Motor neuron (in vitro differentiated cells): Measurements from ENCODE around the gene PAGR1. TPM values are rescaled to one million over a fixed set of nuclear protein-coding genes. Genes with fewer than 3 reads are reported as not detected.
"Not testable (repeated sequence)": the region's sequence is repeated elsewhere in the genome, so short reads cannot be mapped to it uniquely, and the experiment has no call there.

Experiments
- ATAC-seq, 8 experiments: fragments of 200-7000 bp; cut with Tn5 transposase; replicated peaks in 6 of 8; 2 replicates each; pipeline ENCODE4 v1.8.0; 2021; ENCODE audit warnings: mild to moderate bottlenecking in 8 of 8, moderate library complexity in 8 of 8
- H3K27ac ChIP-seq, 2 donors: fragments of 250-450 bp; sonication (Bioruptor Pico); 2 replicates each; pipeline ENCODE4 v1.9.0; 2021; ENCODE audit warnings: antibody characterized with exemption in 2 of 2, mild to moderate bottlenecking in 2 of 2, moderate library complexity in 1 of 2
- H3K4me1 ChIP-seq, 2 donors: fragments of 250-450 bp; sonication (Bioruptor Pico); replicated peaks in 1 of 2; 2 replicates each; pipeline ENCODE4 v1.6.1; 2021; ENCODE audit warnings: antibody characterized with exemption in 2 of 2, mild to moderate bottlenecking in 2 of 2, moderate library complexity in 1 of 2
- H3K4me3 ChIP-seq, 5 donors: fragments of 250-450 bp; sonication (Bioruptor Pico); 2 replicates each; pipeline ENCODE4 v1.9.0; 2021; ENCODE audit warnings: antibody characterized with exemption in 5 of 5, mild to moderate bottlenecking in 5 of 5, moderate library complexity in 4 of 5
- WGBS, 10 experiments: fragments of 450-650 bp; shearing (Covaris generic); methylation state at CpG; one replicate each; pipeline ENCODE4 v1.0.0; 2022; 5-methylcytosine and 5-hydroxymethylcytosine counted together
- in situ Hi-C, 9 experiments: fragments of 400-800 bp; cut with MboI; loops; one replicate each; pipeline ENCODE4 v1.15.0; 2021; ENCODE audit warnings: low sequenced_read_pairs in 9 of 9, low pct_unique_long_range_greater_than_20kb in 2 of 9; ENCODE audit not compliant: unreplicated experiment in 9 of 9
- total RNA-seq, 8 experiments: library from RNA; unstranded; fragments of 300-600 nt; gene quantifications; 2 replicates each; pipeline versions ENCODE4 v1.2.3 to v1.2.4, GENCODE V29; 2022

The PAGR1 gene
- total RNA-seq, 8 experiments from 2014 or later: 13.7 to 53.0 (median 28.2) TPM

GRCh38 chr16:29820271-29820701 lies 4.3 kb downstream of the PAGR1 start, which contains the start of gene MVP:
Gene MVP, plus strand, starts transcription at chr16:29820462. Its CDS starts 10,088 bp downstream, at chr16:29830550.
- Histone ChIP-seq H3K27ac (no peak within 1 kb of the TSS), H3K4me1 (peaks cover 7 to 16% of the 10 kb centered on the region in 2 donors), H3K4me3 (peak within 1 kb of the TSS in 3 of 5 donors; percentile 13 to 32 (median 26))
- ATAC-seq: peak in 3 of 8 experiments; percentile 25 to 38 (median 29)
- in situ Hi-C loops: loop anchor here in 4 of 9 experiments (25.0 kb wide), 2 partner anchors 92 to 192 kb away; partner anchors contain the start of genes C16orf92 (in 3 of the 4), DOC2A (in 3 of the 4) and ASPHD1 (in 1 of the 4)
- 16% methylated on average over 3 of the region's 4 CpGs; no CpG with 5 or more reads in 9 of the 10 experiments for WGBS, 10 experiments

GRCh38 chr16:29820730-29821642 lies 5.0 kb downstream of the PAGR1 start:
- ATAC-seq: peak in 3 of 8 experiments; percentile 7 to 20 (median 12)
- H3K27ac ChIP-seq: no peak overlapping the region
- peak overlapping the region in 2 of 5 donors; percentile 26 to 32 for H3K4me3 ChIP-seq
- WGBS, 10 experiments: 0 to 96% (median 83%) methylated on average over 1 to 4 of the region's 11 CpGs; no CpG with 5 or more reads in 3 of the 10 experiments
- H3K4me1 ChIP-seq: peaks cover 9 to 23% of the 10 kb centered on the region in 2 donors
- in situ Hi-C loops: loop anchor here in 4 of 9 experiments (25.0 kb wide), 2 partner anchors 91 to 191 kb away; partner anchors contain the start of genes C16orf92 (in 3 of the 4), DOC2A (in 3 of the 4) and ASPHD1 (in 1 of the 4)

GRCh38 chr16:29821643-29822115 lies 5.7 kb downstream of the PAGR1 start:
- peak in 2 of 8 experiments; percentile 19 to 37 for ATAC-seq
- H3K4me1 ChIP-seq: peaks cover 9 to 23% of the 10 kb centered on the region in 2 donors
- WGBS, 10 experiments: 0 to 100% (median 85%) methylated on average over 1 to 7 of the region's 7 CpGs; no CpG with 5 or more reads in 5 of the 10 experiments
- no peak overlapping the region for H3K27ac ChIP-seq
- in situ Hi-C loops: loop anchor here in 4 of 9 experiments (25.0 kb wide), 2 partner anchors 91 to 191 kb away; partner anchors contain the start of genes C16orf92 (in 3 of the 4), DOC2A (in 3 of the 4) and ASPHD1 (in 1 of the 4)
- H3K4me3 ChIP-seq: no peak overlapping the region

- Histone ChIP-seq H3K27ac (no peak overlapping the region), H3K4me1 (peaks cover 2 to 16% of the 10 kb centered on the region in 2 donors), H3K4me3 (no peak overlapping the region)
- in situ Hi-C loops: loop anchor here in 5 of 9 experiments (25.0 kb wide), 2 partner anchors 88 to 188 kb away; partner anchors contain the start of genes C16orf92 (in 4 of the 5), DOC2A (in 4 of the 5) and ASPHD1 (in 1 of the 5)
- ATAC-seq: no peak
- 0 to 100% (median 90%) methylated on average over 1 to 4 of the region's 7 CpGs; no CpG with 5 or more reads in 2 of the 10 experiments for WGBS, 10 experiments
Observed at GRCh38 chr16:29824589-29825144, 8.7 kb downstream of the PAGR1 start.

- Histone ChIP-seq H3K4me1 (peaks cover 2 to 10% of the 10 kb centered on the region in 2 donors), H3K27ac (peak overlapping the region in 1 of 2 donors; percentile 58), H3K4me3 (no peak overlapping the region)
- in situ Hi-C loops: loop anchor here in 1 of 9 experiments (25.0 kb wide), 1 partner anchor 187 kb away; the partner anchor contains the start of genes C16orf92 and DOC2A
- 10 to 83% (median 55%) methylated on average over 1 to 3 of the region's 10 CpGs; no CpG with 5 or more reads in 2 of the 10 experiments for WGBS, 10 experiments
- ATAC-seq: peak; percentile 11 to 82 (median 68)
Observed at GRCh38 chr16:29825145-29826044, 9.4 kb downstream of the PAGR1 start.

- WGBS, 10 experiments: 67 to 100% (median 89%) methylated on average over 1 to 8 of the region's 8 CpGs; no CpG with 5 or more reads in 6 of the 10 experiments
- peak overlapping the region in 1 of 2 donors; percentile 58 for H3K27ac ChIP-seq
Observed at GRCh38 chr16:29826342-29826695, 10.4 kb downstream of the PAGR1 start.

GRCh38 chr16:29830774-29831173 lies 14.8 kb downstream of the PAGR1 start:
- no peak for ATAC-seq
- H3K27ac ChIP-seq: no peak overlapping the region
- in situ Hi-C loops: loop anchor here in 1 of 9 experiments (25.0 kb wide), 1 partner anchor 182 kb away; the partner anchor contains the start of genes C16orf92 and DOC2A
- H3K4me3 ChIP-seq: no peak overlapping the region
- H3K4me1 ChIP-seq: peaks cover 0 to 2% of the 10 kb centered on the region in 2 donors
- WGBS, 10 experiments: 85 to 100% methylated on average over 2 to 8 of the region's 11 CpGs; no CpG with 5 or more reads in 8 of the 10 experiments

More at GRCh38 chr16:29826342-29826695, 10.4 kb downstream of the PAGR1 start:
- in situ Hi-C loops: loop anchor here in 1 of 9 experiments (25.0 kb wide), 1 partner anchor 186 kb away; the partner anchor contains the start of genes C16orf92 and DOC2A
- ATAC-seq: no peak
- no peak overlapping the region for H3K4me3 ChIP-seq
- peaks cover 2 to 8% of the 10 kb centered on the region in 2 donors for H3K4me1 ChIP-seq

- H3K4me1 ChIP-seq: no peaks in the 10 kb centered on the region
- in situ Hi-C loops: loop anchor here in 1 of 9 experiments (25.0 kb wide), 1 partner anchor 181 kb away; the partner anchor contains the start of genes C16orf92 and DOC2A
- no peak for ATAC-seq
- WGBS, 10 experiments: 67 to 100% (median 90%) methylated on average over 1 to 2 of the region's 2 CpGs; no CpG with 5 or more reads in 3 of the 10 experiments
- no peak overlapping the region for H3K4me3 ChIP-seq
- no peak overlapping the region for H3K27ac ChIP-seq
Observed at GRCh38 chr16:29831490-29831889, 15.5 kb downstream of the PAGR1 start.

- not testable (repeated sequence) for H3K4me1 ChIP-seq
- in situ Hi-C loops: loop anchor here in 1 of 9 experiments (25.0 kb wide), 1 partner anchor 179 kb away; the partner anchor contains the start of genes C16orf92 and DOC2A
- WGBS, 10 experiments: 96 to 100% (median 100%) methylated on average over 1 to 3 of the region's 4 CpGs; no CpG with 5 or more reads in 7 of the 10 experiments
Observed at GRCh38 chr16:29833219-29833618, 17.3 kb downstream of the PAGR1 start.

GRCh38 chr16:29834079-29834478 lies 18.1 kb downstream of the PAGR1 start:
- no peak for ATAC-seq
- H3K27ac ChIP-seq: no peak overlapping the region
- no peak overlapping the region for H3K4me3 ChIP-seq
- 20 to 94% (median 71%) methylated on average over 1 to 3 of the region's 5 CpGs; no CpG with 5 or more reads in 7 of the 10 experiments for WGBS, 10 experiments
- in situ Hi-C loops: loop anchor here in 1 of 9 experiments (25.0 kb wide), 1 partner anchor 178 kb away; the partner anchor contains the start of genes C16orf92 and DOC2A
- H3K4me1 ChIP-seq: no peaks in the 10 kb centered on the region

More at GRCh38 chr16:29833219-29833618, 17.3 kb downstream of the PAGR1 start:
- ATAC-seq, H3K4me3 ChIP-seq, H3K27ac ChIP-seq: not testable (repeated sequence)

GRCh38 chr16:29835926-29836325 lies 20.0 kb downstream of the PAGR1 start:
- WGBS, 10 experiments: 70 to 100% (median 100%) methylated on average over 1 to 3 of the region's 7 CpGs; no CpG with 5 or more reads in 2 of the 10 experiments
- H3K4me3 ChIP-seq: no peak overlapping the region
- no peak for ATAC-seq
- in situ Hi-C loops: loop anchor here in 1 of 9 experiments (25.0 kb wide), 1 partner anchor 176 kb away; the partner anchor contains the start of genes C16orf92 and DOC2A
- H3K27ac ChIP-seq: no peak overlapping the region
- no peaks in the 10 kb centered on the region for H3K4me1 ChIP-seq
